ENCODE results near the gene PMM1.
"Not testable (repeated sequence)": the region's sequence is repeated elsewhere in the genome, so short reads cannot be mapped to it uniquely, and the experiment has no call there.

Gene PMM1

DNA sequence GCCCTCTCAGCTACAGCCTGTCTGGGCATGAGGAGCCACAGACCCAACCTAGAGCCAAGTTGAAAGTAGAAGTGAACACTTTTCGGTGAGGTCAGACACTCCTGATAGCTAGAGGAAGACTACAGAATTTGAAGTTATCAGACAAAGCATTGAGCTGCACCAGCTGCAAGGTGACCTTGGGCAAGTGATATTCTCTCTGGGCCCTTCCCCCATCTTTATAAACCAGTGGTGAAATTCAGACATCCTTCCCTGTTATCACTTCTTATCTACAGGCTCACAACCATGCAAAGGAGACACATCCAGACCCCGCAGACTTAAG, 8.0 kb upstream of the PMM1 start:
- DNase-seq (ENCODE audit: low read depth in 2 of 3, low spot score in 2 of 3), result no peak

GRCh38 chr22:41596776-41597634, 7.4 kb upstream of the PMM1 start:
- peak in 1 of 3 experiments; percentile 24 for DNase-seq (ENCODE audit: low read depth in 2 of 3, low spot score in 2 of 3)

GRCh38 chr22:41595703-41596102, 6.1 kb upstream of the PMM1 start:
- DNase-seq (ENCODE audit: low read depth in 2 of 3, low spot score in 2 of 3), result no peak

GRCh38 chr22:41593336-41593960, 3.8 kb upstream of the PMM1 start:
- not testable (repeated sequence) for DNase-seq (ENCODE audit: low read depth in 2 of 3, low spot score in 2 of 3)

GRCh38 chr22:41587347-41587723, 2.3 kb downstream of the PMM1 start:
- DNase-seq (ENCODE audit: low read depth in 2 of 3, low spot score in 2 of 3), result no peak

DNA sequence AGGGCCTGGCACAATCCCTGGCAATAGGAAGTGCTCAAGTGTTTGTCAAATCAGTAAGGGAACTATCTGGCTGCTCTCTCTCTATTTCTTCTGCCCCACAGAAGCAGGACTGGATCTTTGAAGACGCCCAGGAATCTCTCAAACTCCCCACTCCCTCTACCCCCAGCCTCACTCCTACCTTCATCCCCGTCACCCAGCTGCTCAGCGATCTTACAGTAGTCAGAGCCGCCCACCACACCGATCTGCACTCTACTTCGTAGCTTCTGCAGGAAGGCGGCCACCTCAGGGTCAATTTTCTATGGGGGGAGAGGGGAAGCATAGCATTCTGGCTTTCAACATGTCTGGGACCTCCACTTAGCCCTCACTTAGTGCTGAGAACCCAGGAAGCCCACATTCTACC, 3.7 kb downstream of the PMM1 start:
- no peak for DNase-seq (ENCODE audit: low read depth in 2 of 3, low spot score in 2 of 3)

- no peak for DNase-seq (ENCODE audit: low read depth in 2 of 3, low spot score in 2 of 3)
Measured at GRCh38 chr22:41584881-41585280, 4.8 kb downstream of the PMM1 start.

GRCh38 chr22:41582694-41583093, 6.9 kb downstream of the PMM1 start:
- no peak for DNase-seq (ENCODE audit: low read depth in 2 of 3, low spot score in 2 of 3)

GRCh38 chr22:41579997-41580355, 9.7 kb downstream of the PMM1 start:
- DNase-seq (ENCODE audit: low read depth in 2 of 3, low spot score in 2 of 3), result no peak

DNA sequence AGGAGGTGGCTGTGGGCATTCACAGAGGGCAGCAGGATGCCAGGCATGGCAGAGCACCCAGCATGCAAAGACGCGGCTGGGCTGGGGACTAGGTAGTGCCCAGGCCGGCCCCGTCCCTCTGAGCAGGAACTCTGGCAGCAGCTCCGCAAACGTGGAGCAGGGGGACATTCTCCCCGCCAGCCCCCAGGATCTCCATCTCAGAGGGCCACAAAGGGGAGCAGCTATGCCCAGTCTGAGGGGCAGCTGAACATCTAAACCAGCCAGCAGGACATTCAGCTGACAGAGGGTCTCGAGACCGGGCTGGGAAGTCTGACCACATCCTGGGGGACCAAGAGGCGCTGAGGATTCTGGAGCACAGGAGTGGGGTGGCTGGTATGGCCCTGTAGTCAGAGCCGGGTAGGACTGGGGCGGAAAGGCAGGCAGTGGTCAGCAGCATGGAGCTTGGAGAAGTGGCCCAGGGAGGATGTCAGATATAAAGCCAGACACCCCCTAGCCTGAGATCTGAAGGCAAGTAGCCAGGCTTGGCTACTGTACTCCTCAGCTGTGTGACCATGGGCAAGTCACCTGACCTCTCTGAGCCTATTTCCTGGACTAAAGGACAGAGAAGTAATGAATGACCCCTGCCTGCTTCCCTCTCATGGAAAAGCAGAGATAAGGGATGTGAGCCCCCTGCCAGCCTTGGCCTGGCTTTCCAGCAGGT, 10.2 kb downstream of the PMM1 start:
- DNase-seq (ENCODE audit: low read depth in 2 of 3, low spot score in 2 of 3), result no peak

DNA sequence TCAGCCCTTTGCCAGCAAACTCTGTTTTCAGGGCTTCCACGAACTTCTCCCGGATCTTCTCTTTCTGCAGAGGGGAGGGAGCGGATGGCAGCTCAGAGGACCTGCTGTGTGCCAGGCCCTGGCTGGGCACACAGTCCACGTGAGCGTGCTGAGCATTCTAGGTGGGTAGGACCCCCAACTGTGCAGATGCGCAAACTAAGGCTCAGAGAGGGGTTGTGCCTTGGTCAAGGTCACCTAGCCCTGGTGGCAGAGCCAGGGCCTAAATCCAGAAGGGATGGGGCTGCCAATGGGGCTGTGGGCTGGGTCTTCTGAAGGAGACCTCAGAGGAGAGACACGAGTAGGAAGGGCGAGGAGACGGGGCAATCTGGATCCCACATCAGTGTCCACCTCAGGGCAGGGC, 10.8 kb downstream of the PMM1 start:
- DNase-seq (ENCODE audit: low read depth in 2 of 3, low spot score in 2 of 3), result no peak

DNA sequence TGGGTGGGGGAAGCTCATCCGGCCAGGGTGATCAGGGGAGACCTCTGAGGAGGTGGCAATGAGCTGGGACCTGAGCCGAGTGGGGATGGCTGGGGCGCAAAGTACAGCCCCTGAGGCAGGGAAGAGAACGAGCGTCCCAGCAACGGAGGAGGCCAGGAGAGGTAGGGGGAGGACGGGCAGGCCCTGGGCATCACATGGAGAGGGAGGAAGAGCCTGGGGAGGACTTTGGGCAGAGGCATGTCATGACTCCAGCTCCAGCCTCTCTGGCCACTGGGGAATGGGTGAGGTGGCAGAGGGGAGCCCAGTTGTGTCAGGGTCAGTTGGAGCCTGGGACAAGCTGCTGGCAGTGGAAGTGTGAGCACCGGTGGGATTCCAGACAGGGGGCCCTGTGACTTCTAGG, 11.5 kb downstream of the PMM1 start:
- no peak for DNase-seq (ENCODE audit: low read depth in 2 of 3, low spot score in 2 of 3)

- DNase-seq (ENCODE audit: low read depth in 2 of 3, low spot score in 2 of 3), result no peak
Measured at GRCh38 chr22:41576877-41577276, 12.8 kb downstream of the PMM1 start.

GRCh38 chr22:41575533-41575932, 14.1 kb downstream of the PMM1 start:
- DNase-seq (ENCODE audit: low read depth in 2 of 3, low spot score in 2 of 3), result no peak

DNA sequence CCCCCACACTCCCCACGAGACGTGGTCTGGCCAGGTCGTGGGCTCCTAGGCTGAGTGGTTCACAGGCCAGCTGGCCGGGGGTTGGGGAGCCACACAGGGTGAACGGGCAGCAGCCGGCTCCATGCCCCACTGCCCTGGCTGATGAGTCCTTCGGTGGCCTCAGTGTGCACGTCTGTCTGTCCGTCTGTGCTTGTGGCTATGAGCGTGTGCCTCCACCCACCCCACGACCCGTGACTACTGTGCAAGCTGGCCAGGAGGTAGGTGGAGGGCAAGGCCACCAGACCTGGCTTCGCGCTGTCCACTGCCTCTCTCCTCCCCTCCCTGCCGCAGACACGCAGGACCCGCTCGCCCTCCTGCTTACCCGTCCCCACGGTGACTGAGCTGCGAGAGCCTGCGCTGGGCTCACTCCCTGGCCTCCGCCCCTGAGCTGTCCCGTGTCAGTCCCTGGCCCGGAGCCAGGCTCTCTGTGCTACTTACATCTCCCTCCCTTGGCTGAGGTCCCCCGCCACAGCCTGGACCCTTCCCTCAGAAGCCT, 14.7 kb downstream of the PMM1 start:
- DNase-seq (ENCODE audit: low read depth in 2 of 3, low spot score in 2 of 3), result no peak

DNA sequence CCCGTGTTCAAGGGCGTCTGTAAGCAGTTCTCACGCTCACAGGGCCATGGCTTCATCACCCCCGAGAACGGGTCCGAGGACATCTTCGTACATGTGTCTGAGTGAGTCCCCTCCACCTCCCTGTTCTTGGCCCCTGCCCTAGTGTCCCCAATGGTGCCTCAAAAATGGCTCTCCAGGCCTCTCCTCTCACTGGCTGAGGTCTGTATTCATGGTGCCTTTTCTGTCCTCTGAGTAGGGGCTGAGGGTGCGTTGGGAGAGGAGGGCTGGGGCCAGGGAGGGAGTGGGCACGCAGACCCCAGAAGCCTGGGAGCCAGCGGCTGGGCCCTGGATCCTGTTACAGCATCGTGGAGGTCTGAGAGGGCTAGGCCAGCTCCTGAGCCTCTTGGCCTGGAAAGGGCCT, 16.0 kb downstream of the PMM1 start:
- DNase-seq (ENCODE audit: low read depth in 2 of 3, low spot score in 2 of 3), result no peak

- not testable (repeated sequence) for DNase-seq (ENCODE audit: low read depth in 2 of 3, low spot score in 2 of 3)
Measured at GRCh38 chr22:41572305-41572704, 17.3 kb downstream of the PMM1 start.

GRCh38 chr22:41571786-41572185, 17.9 kb downstream of the PMM1 start:
- no peak for DNase-seq (ENCODE audit: low read depth in 2 of 3, low spot score in 2 of 3)

DNA sequence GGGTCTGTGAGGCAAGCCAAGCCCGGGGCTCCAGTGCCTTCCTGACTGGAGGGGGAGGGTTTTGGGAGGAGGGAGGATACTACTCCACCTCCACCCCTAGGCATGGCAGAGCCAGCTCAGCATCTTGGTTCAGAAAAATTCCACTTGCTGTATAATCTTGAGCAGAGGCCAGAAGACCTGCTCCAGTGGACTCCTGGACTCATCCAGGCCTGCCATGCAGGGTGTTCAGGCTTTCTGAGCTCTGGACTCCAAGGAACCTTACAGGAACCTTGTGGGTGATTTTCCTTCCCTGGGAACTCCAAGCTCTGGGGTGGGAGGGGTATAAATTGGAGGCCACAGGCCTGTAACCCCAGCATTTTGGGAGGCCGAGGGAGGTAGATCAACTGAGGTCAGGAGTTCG, 19.4 kb downstream of the PMM1 start:
- no peak for DNase-seq (ENCODE audit: low read depth in 2 of 3, low spot score in 2 of 3)

DNA sequence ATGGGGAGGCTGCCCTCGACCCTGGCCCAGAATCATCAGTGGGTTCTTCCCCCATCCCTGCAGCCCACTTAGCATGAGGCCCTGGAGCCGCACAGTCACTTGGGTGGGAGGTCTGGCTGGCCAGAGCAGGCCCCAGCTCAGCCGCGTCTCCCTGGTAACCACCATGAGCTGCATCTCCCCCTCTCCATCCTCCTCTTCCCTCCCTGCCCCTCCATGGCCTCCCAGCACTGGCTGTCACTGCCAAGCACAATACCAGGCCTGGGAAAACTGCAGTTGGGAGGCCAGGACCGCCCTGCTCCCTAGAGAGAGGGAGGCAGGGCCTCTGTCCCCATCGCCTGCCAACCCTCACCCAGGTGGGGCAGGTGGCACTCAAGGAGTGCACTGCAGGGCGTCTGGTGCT, 20.8 kb downstream of the PMM1 start:
- no peak for DNase-seq (ENCODE audit: low read depth in 2 of 3, low spot score in 2 of 3)

- DNase-seq (ENCODE audit: low read depth in 2 of 3, low spot score in 2 of 3), result no peak
Measured at GRCh38 chr22:41567512-41567768, 22.2 kb downstream of the PMM1 start.

GRCh38 chr22:41565403-41566054, 24.1 kb downstream of the PMM1 start:
- DNase-seq (ENCODE audit: low read depth in 2 of 3, low spot score in 2 of 3), result no peak

All from activated CD8-positive, alpha-beta memory T cell treated with anti-CD3 and anti-CD28 coated beads for 48 hours (primary cell).